Measurements from ENCODE around the gene KCNC4. TPM values are rescaled to one million over a fixed set of nuclear protein-coding genes. Genes with fewer than 3 reads are reported as not detected.

KCNC4 gene
- total and polyA plus RNA-seq, 5 experiments from 2014 or later: 0.90 to 12.7 (median 3.1) TPM

GRCh38 chr1:110259770-110260169 lies 49.7 kb downstream of the KCNC4 start:
- H3K27ac Mint-ChIP-seq: no peak overlapping the region
- no peaks in the 10 kb centered on the region for H3K9me3 Mint-ChIP-seq
- DNase-seq: no peak
- peaks cover 0 to 3% (median 0%) of the 10 kb centered on the region in 4 donors for H3K4me1 Mint-ChIP-seq
- H3K36me3 Mint-ChIP-seq: no peaks in the 10 kb centered on the region
- no peak overlapping the region for H3K4me3 Mint-ChIP-seq
- no peak for ATAC-seq
- POLR2A ChIA-PET: no interaction called here
- peaks cover 0 to 9% (median 2%) of the 10 kb centered on the region in 5 donors for H3K27me3 Mint-ChIP-seq

Other genes with a start within 250 kb of the KCNC4 start
- 10 to 100 TPM; 37.8 to 38.1 TPM for gene AHCYL1, start 225.5 kb upstream of the KCNC4 start, total RNA-seq
- gene AHCYL1, start 225.5 kb upstream of the KCNC4 start, polyA plus RNA-seq: 10 to 100 TPM; 36.8 to 38.6 (median 38.1) TPM
- 10 to 100 TPM; 75.7 to 86.5 TPM for gene STRIP1, start 175.7 kb upstream of the KCNC4 start, total RNA-seq
- gene STRIP1, start 175.7 kb upstream of the KCNC4 start, polyA plus RNA-seq: 10 to 100 TPM; 17.8 to 26.8 (median 18.7) TPM
- not detected for gene ALX3, start 139.6 kb upstream of the KCNC4 start, total RNA-seq
- not detected for gene ALX3, start 139.6 kb upstream of the KCNC4 start, polyA plus RNA-seq
- not detected for gene UBL4B, start 97.9 kb upstream of the KCNC4 start, total RNA-seq
- gene UBL4B, start 97.9 kb upstream of the KCNC4 start, polyA plus RNA-seq: not detected
- not detected for gene SLC6A17, start 59.8 kb upstream of the KCNC4 start, total RNA-seq
- not detected for gene SLC6A17, start 59.8 kb upstream of the KCNC4 start, polyA plus RNA-seq
- 10 to 100 TPM; 43.1 to 44.0 TPM for gene RBM15, start 129.1 kb downstream of the KCNC4 start, total RNA-seq
- gene RBM15, start 129.1 kb downstream of the KCNC4 start, polyA plus RNA-seq: 10 to 100 TPM in 1 of 3 donors, 1 to 10 TPM in 2; 6.6 to 11.0 (median 8.2) TPM
- under 1 TPM; 0.55 to 0.88 TPM for gene SLC16A4, start 180.7 kb downstream of the KCNC4 start, total RNA-seq
- under 1 TPM; 0.15 to 0.61 (median 0.59) TPM for gene SLC16A4, start 180.7 kb downstream of the KCNC4 start, polyA plus RNA-seq
- 10 to 100 TPM; 72.0 to 76.0 TPM for gene LAMTOR5, start 197.4 kb downstream of the KCNC4 start, total RNA-seq
- 100 to 1,000 TPM; 192 to 262 (median 247) TPM for gene LAMTOR5, start 197.4 kb downstream of the KCNC4 start, polyA plus RNA-seq
- gene PROK1, start 240.8 kb downstream of the KCNC4 start, total RNA-seq: not detected
- not detected for gene PROK1, start 240.8 kb downstream of the KCNC4 start, polyA plus RNA-seq